Breast epithelium (tissue), 4 donors: ENCODE data around the gene RPS6KA4. TPM values are rescaled to one million over a fixed set of nuclear protein-coding genes. Genes with fewer than 3 reads are reported as not detected.

Source experiments
- DNase-seq, 2 donors: peaks; one replicate each; pipeline ENCODE4 v3.0.0-alpha.2; 2019; ENCODE audit warnings: low spot score in 2 of 2
- H3K27ac ChIP-seq, 2 donors: fragments of 200-600 bp; sonication (generic) in 1 of 2; one replicate each; pipeline ENCODE4 v1.5.1; 2016 to 2019; ENCODE audit warnings: mild to moderate bottlenecking in 1 of 2
- H3K27me3 ChIP-seq, 2 donors: fragments of 200-600 bp; sonication (generic) in 1 of 2; one replicate each; pipeline versions ENCODE4 v1.5.1 to v1.6.0; 2017 to 2019; ENCODE audit warnings: control low read depth in 1 of 2, mild to moderate bottlenecking in 1 of 2
- H3K36me3 ChIP-seq: fragments of 200-600 bp; one replicate; pipeline ENCODE4 v1.5.1; 2019
- H3K4me1 ChIP-seq, 2 donors: fragments of 200-600 bp; sonication (generic); one replicate each; pipeline ENCODE4 v1.5.1; 2016 to 2019; ENCODE audit warnings: control low read depth in 1 of 2
- H3K4me3 ChIP-seq, 3 donors: fragments of 200-600 bp; sonication (generic); 1 replicate in 2 of 3; 2 replicates in 1 of 3; pipeline ENCODE4 v1.5.1; 2016 to 2019; ENCODE audit warnings: mild to moderate bottlenecking in 3 of 3, moderate library complexity in 2 of 3
- H3K9me3 ChIP-seq, 2 donors: fragments of 200-600 bp; sonication (generic) in 1 of 2; one replicate each; pipeline ENCODE4 v1.5.1; 2016 to 2019; ENCODE audit warnings: control low read depth in 1 of 2
- CTCF ChIP-seq, 3 donors: fragments of 450-650 bp; IDR thresholded peaks; one replicate each; pipeline ENCODE4 v1.5.1; 2016 to 2017; ENCODE audit warnings: antibody characterized with exemption in 3 of 3, mild to moderate bottlenecking in 3 of 3, moderate library complexity in 3 of 3
- POLR2A ChIP-seq: fragments of 450-650 bp; IDR thresholded peaks from one replicate; pipeline ENCODE4 v1.6.1; 2016; ENCODE audit warnings: antibody characterized with exemption, mild to moderate bottlenecking, moderate library complexity
- POLR2AphosphoS5 ChIP-seq, 3 donors: sonication (generic); formaldehyde crosslinking; IDR thresholded peaks; one replicate each; pipeline ENCODE4 v1.6.1; 2017; ENCODE audit warnings: antibody characterized with exemption in 3 of 3
- intact Hi-C: fragments of 100-400 bp; cut with DNase I; formaldehyde crosslinking; loops from one replicate; pipeline ENCODE4 v1.15.1; 2023; ENCODE audit warnings: low total_unique reads
- total RNA-seq, 3 donors: library from RNA; depleted of rRNA; stranded (reverse); fragments of >200 nt; gene quantifications; one replicate each; pipeline ENCODE4 v1.1.0, GENCODE V29; 2016

Gene RPS6KA4
- total RNA-seq, 3 donors from 2014 or later: 16.7 to 20.6 (median 19.4) TPM

GRCh38 chr11:64387916-64388315, 29.0 kb downstream of the RPS6KA4 start:
- Histone ChIP-seq H3K9me3 (no peaks in the 10 kb centered on the region), H3K36me3 (no peaks in the 10 kb centered on the region), H3K27ac (no peak overlapping the region), H3K4me1 (no peaks in the 10 kb centered on the region), H3K4me3 (no peak overlapping the region), H3K27me3 (peaks cover 0 to 3% of the 10 kb centered on the region in 2 donors)
- TF ChIP-seq CTCF (IDR thresholded peaks at IDR 0.05) (no peak), POLR2A (no peak), POLR2AphosphoS5 (IDR thresholded peaks at IDR 0.05) (no peak)
- intact Hi-C loops: no loop called here
- DNase-seq: no peak

GRCh38 chr11:64388894-64389293, 29.9 kb downstream of the RPS6KA4 start:
- Histone ChIP-seq H3K4me3 (no peak overlapping the region), H3K36me3 (no peaks in the 10 kb centered on the region), H3K27me3 (no peaks in the 10 kb centered on the region), H3K9me3 (no peaks in the 10 kb centered on the region), H3K27ac (no peak overlapping the region), H3K4me1 (no peaks in the 10 kb centered on the region)
- no peak for TF ChIP-seq POLR2A
- no peak for TF ChIP-seq POLR2AphosphoS5 (IDR thresholded peaks at IDR 0.05)
- TF ChIP-seq CTCF (IDR thresholded peaks at IDR 0.05): no peak
- DNase-seq: no peak
- intact Hi-C loops: no loop called here

GRCh38 chr11:64389851-64390250, 30.9 kb downstream of the RPS6KA4 start:
- Histone ChIP-seq H3K27ac (no peak overlapping the region), H3K4me3 (no peak overlapping the region), H3K4me1 (no peaks in the 10 kb centered on the region), H3K27me3 (no peaks in the 10 kb centered on the region), H3K9me3 (no peaks in the 10 kb centered on the region), H3K36me3 (no peaks in the 10 kb centered on the region)
- DNase-seq: no peak
- TF ChIP-seq POLR2A (no peak), POLR2AphosphoS5 (IDR thresholded peaks at IDR 0.05) (no peak), CTCF (IDR thresholded peaks at IDR 0.05) (no peak)
- intact Hi-C loops: no loop called here

- no peak for DNase-seq
- no peaks in the 10 kb centered on the region for H3K9me3 ChIP-seq
- H3K27ac ChIP-seq: no peak overlapping the region
- intact Hi-C loops: no loop called here
- no peaks in the 10 kb centered on the region for H3K36me3 ChIP-seq
- TF ChIP-seq POLR2A (no peak), POLR2AphosphoS5 (IDR thresholded peaks at IDR 0.05) (no peak), CTCF (IDR thresholded peaks at IDR 0.05) (no peak)
- H3K27me3 ChIP-seq: no peaks in the 10 kb centered on the region
- no peaks in the 10 kb centered on the region for H3K4me1 ChIP-seq
- H3K4me3 ChIP-seq: no peak overlapping the region
Measured at GRCh38 chr11:64390558-64390957, 31.6 kb downstream of the RPS6KA4 start.

- Histone ChIP-seq H3K27me3 (no peaks in the 10 kb centered on the region), H3K4me3 (no peak overlapping the region), H3K36me3 (no peaks in the 10 kb centered on the region), H3K9me3 (no peaks in the 10 kb centered on the region), H3K27ac (no peak overlapping the region), H3K4me1 (no peaks in the 10 kb centered on the region)
- intact Hi-C loops: no loop called here
- TF ChIP-seq CTCF (IDR thresholded peaks at IDR 0.05): no peak
- no peak for TF ChIP-seq POLR2AphosphoS5 (IDR thresholded peaks at IDR 0.05)
- TF ChIP-seq POLR2A: no peak
- DNase-seq: no peak
Measured at GRCh38 chr11:64391839-64392238, 32.9 kb downstream of the RPS6KA4 start.
